Hepatic stellate cell (primary cell): Measurements from ENCODE around the gene CCDC154.
"Not testable (repeated sequence)": the region's sequence is repeated elsewhere in the genome, so short reads cannot be mapped to it uniquely, and the experiment has no call there.

Experiments used
- DNase-seq: peaks from one replicate; pipeline ENCODE4 v3.0.0; 2011; ENCODE audit warnings: low spot score

Gene CCDC154

DNA sequence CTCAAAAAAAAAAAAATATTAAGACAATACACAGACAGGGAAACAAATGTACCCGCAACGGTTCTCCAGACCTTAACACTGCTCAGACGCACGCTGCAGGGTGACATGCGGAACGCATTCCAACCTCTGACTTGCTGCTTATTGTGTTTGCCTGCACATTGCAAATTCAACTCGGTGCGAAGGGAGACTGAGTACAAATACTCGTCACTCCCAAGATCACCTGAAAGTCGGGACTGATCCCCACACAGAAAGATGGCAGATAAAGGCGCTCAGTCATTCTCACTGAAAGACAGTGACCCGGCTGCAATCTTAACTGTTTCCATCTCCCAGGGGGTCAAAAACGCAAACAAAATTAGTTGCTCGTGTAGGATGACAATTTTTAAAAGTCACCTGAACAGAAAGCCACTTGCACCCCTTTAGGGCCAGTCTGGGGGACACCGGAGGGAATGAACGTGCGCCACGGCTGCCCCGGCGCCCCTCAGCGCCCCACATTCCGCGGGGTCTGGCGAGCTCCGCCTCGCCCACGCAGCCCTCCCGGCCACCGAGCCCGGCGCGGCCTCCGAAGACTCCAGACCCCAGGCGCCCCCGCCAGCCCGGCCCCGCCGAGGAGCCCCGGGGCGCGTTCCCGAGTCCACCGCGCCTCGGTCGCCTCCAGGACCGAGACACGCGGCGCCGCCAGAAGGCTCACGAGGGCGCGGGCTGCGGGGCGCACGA is 29.9 kb upstream of the CCDC154 start:
- DNase-seq, result peak; percentile 35

DNA sequence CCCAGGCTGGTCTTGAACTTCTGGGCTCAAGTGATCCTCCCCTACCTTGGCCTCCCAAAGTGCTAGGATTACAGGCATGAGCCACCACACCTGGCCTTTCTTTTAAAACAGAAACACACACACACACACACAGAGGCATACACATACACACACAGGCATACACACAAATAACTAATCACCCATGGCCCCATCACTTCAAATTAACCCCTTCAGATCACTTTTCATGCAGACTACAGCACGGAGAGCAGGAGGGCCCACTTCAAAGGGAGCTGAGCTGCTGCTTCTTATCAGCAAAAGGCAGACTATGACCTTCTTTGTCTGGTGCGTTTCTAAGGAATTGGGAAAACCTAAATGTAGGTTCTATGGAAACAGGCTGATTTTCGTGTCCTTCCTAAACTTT is 28.6 kb upstream of the CCDC154 start:
- DNase-seq, result no peak

DNA sequence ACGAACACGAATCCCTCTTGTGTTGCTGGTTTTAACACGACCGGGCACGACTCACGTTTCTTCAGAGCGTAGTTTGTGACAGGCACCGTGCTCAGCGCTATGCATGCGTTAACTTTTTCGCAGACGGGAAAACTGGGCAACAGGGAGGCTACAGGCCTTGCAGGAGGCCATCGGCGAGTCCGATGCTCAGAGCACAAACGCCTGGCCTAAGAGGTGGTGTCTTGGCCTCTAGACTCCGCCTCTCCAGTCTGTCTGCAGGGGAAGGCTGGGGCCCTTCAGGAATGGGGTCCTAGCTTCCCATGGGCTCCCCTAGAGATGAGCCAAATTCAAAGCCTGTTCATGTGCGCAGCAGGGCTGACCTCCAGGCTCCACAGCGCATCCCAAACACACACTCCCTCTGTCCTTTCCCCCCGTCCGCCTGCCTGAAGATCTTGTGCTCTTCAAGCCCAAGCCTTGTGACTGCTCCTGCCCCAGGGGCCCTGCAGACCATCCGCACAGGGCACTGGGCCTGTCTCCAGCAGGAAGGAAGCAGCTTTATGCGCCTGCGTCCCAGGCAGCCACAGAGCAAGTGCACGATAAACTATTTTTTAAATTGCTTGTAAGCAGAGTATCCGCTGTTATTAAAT is 27.3 kb upstream of the CCDC154 start:
- DNase-seq, result no peak

DNA sequence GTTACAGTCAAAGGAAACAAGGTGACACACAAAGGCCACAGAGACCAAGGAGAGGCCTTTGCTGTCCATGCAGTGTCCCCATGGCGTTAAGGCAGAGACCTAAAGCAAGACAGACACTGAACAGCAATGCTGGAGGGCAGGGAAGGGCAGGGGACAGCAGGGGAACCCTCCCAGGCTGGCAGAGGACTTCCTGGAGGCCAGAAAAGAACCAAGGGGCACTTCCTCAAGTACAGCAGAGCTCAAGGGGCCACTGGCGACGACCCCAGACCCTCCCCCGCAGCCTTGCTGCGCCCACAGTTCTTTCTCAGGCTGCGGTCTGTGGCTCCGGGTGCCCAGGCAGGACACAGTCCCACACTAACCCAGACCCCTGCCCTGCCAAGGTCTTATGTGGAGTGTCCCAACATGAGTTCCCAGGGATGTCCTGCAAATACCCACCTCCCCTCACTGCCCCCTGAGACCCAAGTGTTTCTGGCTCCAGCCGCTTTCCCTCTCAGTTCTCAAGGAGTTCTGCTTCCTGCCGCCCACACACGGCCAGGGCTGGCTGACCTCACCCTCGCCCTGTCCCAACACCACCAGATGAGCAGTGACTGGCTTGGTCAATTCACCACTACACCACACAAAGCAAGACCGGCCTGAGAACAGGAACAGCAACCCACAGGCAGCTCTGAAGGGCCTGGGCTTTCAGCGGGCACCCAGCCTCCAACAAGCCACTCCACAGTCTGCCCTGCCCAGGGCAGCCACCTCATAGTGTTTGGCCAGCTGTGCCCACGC is 26.3 kb upstream of the CCDC154 start:
- DNase-seq, result peak; percentile 48

DNA sequence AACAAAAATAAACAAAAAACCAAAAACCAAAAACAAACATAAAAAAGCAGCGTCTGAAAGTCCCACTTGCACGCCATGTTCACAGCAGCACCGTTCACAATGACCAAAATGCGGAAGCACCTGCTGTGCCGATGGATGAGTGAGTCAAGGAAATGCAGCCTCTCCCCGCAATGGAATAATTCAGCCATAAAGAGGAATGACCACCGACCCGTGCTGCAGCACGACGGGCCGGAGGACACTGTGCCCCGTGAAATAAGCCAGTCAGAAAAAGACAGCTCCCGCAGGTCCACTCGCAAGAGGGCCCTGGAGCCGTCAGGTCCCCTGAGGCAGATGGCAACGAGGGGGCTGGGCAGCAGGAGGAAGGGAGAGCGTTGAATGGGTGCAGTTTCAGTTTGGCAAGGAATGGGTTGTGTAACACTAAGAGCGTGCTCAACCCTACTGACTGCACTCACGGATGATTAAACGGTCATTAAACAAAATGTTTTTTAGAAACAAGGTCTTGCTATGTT is 25.4 kb upstream of the CCDC154 start:
- no peak for DNase-seq

DNA sequence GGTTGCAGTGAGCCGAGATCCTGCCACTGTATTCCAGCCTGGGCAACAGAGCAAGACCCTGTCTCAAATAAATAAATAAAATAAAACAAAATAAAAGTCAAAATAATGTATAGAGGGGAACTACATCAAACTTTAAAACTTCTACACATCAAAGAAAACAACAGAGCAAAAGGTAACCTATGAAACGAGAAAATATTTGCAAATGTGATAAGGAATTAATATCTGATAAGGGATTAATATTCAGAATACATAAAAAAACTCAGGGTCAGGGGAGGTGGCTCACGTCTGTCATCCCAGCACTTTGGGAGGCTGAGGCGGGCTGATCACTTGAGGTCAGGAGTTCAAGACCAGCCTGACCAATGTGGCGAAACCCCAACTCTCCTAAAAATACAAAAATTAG is 24.8 kb upstream of the CCDC154 start:
- DNase-seq, result not testable (repeated sequence)

DNA sequence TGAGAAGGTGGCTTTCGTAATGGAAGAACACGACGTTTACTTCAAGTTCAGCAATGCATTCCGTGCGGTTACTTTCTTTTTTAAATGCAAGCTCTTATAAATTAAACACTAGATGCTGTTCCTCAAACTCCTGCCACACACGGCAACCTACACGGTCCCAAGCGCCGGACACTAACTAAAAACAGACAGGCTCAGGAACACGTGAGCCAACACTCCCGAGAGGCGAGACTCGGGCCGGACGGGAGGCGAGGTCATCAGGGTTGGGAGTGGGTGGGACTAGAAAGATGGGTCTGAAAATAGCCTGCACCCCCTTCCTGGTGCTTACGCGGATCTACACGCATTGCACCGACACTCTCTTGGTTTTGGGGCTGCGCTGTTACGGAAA is 24.1 kb upstream of the CCDC154 start:
- no peak for DNase-seq

DNA sequence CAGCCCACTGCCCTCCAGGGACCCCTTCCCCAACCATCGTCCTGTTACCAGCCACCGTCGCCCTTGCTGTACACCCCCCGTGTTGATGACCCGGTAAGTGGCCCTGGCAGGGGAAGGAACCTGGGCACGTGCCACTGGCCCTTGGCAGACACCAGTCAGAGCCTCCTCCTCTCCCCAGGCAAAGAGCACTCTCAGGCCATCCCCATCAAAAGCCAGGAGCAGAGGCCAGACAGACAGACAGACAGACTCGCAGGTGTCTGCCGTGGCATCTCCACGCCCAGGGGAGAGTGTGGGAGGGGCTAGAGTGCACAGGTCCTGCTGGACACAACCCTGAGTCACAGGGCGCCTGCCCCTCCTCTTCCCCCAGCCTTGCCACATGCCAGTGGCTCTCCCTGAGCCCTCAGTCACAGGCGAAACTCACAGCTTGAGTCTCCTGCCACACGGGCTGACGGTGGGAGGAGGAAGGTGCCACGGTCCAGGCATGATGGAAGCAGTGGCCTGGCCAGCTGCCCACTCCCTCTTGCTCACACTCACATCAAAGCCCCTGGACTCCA is 22.7 kb upstream of the CCDC154 start:
- DNase-seq, result no peak

DNA sequence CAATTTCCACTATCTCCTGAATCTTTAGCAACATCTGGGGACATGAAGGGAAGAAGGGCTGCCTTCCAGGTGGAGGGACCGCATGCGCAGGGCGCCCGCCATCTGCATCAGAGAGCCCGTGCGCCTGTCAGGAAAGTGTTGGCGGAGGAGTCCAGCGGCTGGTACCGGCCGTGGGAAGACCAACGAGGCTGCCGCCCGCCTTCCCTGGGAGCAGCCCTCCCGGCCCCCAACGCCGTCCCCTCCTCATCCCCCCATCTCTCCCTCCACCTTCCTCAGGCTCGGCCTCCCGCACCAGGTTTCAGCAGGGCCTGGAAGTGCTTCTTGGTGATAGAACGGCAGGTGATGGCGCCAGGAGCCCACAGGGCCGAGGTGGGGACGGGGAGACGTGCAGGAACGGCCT is 21.7 kb upstream of the CCDC154 start:
- no peak for DNase-seq

DNA sequence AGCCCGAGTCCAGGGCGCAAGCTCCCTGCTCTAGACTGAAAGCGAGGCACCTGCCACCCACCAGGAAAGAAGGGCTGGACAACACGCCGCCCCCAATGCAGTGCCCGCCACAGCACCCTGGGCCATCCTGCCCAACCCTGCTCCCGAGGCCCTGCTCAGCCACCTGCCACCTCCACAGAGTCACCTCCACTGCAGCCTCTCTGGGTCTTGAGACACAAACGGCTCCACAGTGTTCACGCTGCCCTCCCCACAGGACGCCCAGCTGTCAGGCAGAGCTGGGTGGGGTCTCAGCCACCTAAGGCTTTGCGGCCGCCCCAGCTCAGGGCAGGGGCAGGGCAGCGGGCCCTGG is 21.2 kb upstream of the CCDC154 start:
- DNase-seq, result no peak

DNA sequence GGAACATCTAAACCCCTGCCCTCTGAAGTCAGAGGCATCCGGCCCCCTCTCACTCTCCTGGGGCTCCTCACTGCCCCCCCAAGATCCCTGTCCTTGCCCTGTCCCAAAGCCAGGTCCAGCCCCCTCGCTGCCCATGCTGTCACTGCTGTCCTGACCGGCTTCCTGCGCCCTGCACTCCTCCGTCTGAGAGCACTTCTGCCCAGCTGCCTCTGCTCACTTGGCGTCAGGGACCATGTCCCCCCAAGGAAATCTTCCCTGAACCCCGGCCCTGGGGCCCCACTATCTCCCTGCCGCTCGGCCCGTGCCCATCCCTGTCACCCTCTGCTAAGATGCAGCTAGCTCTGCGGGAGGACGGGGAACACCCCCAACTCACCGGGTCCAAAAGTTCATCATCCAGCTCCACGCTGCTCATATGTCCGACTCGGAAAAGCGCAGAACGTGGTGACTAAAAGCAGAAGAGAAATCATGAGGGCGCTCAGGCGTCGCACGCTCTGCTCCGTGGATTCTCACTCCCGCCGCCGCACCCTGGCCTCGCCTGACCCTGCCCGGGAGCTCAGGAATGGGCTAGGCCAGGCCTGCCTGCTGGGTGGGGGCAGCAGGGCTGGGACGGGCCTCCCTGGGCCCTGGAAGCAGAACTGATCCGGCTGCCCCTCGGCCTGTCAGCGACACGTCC is 20.7 kb upstream of the CCDC154 start:
- no peak for DNase-seq

DNA sequence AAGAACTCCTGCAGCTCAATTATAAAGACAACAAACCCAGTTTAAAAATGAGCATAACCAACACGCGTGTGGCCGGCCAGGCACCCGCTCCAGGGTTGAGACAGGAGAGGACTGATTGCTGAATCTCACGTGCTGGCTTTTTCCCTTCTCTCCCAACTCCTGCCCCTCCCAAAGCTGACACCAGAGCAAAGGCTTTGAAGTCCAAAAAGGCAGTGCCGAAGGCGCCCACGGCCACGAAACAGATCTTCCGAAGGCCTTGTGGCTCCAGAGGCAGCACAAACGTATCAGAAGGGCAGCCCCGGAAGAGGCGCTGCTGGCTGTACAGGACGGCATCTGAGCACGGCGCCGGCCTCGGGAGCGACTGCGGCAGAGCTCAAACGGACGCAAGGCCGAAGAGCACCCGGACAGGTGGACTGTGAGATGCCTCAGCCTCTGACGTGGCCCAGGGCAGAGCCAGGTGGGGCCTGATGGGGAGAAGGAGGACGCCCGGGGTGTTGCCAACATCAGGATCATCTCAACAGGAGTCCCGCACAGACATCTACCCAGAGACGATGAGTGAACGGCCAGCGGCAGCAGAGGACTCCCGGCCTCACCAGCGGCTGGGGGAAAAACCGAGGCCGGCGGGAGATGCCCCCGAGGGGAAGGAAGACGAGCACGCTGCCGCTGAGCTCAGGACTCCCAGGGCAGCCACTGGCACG is 20.0 kb upstream of the CCDC154 start:
- no peak for DNase-seq

DNA sequence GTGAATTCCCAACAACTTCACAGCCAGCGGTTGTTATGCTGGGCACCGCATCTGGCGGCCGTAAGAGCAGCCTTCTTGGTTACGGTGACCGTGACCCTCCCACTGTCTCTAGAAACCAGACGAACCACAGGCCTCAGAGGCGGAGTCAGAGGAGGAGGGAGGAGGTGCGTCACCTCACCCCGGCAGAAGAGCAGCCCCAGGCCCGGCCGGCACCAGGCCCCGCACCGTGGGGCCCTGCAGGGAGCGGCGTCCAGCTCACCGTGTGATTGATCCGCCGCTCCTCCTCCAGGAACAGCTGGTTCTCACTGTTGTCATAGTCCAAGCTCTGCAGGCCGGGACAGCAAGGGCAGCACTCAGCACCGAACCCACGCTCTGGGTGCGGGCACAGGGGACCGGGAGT is 16.8 kb upstream of the CCDC154 start:
- DNase-seq, result no peak

DNA sequence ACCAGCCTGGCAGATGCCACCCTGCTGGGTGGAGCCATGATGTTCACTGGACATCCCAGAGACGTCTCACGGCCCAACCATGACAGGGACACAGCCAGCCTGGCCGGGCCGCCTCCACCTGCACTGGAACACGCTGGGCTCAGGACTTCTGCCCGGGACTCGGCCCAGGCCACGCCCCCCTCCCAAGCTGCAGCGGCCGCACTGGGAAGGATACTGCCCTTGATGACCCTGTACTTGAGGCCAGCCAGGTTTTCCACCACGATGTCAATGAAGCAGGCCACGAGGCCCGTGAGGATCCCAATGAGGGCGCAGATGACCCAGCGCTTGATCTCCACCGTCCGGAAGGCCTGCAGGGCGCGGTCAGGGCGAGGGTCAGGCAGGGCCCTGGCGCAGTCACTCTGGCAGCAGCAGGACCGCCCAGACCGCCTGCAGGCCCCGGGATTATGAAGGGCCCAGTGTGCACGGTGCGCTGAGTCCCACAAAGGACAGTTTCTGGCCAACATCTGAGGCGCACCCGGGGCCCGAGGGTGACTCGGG is 16.3 kb upstream of the CCDC154 start:
- no peak for DNase-seq

DNA sequence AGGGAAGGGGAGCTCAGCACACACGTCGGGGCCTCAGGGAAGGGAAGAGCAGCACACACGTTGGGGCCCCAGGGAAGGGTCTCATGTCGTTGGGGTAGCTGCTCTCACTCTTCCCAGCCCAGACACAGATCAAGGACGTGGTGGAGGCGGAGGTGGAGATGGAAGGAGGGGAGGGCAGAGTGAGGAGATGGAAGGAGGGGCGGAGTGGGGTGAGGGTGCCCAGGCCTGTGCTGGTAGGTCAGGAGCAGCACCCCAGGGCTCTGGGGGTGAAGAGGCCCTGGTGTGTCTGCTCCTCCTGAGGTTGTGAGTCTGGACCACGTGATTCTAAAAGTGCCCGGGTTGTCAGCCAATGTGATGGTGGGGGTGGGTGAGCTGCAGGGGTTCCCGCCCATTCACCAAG is 15.6 kb upstream of the CCDC154 start:
- no peak for DNase-seq

DNA sequence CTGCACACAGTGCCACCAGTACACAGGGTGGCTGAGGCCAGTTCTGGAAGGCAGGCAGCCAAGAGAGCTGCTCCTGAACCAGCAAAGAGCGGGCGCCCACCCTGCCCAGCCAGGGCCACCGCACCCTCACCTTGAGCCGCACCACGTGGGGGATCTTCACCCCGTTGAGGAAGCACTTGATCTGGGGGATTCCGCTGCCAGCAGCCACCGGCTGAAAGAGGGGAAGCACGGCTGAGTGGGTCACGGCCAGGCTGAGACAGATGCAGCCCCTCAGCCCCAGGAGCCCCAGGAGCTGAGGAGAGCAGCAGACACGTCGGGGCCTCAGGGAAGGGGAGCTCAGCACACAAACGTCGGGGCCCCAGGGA is 14.6 kb upstream of the CCDC154 start:
- DNase-seq, result no peak

DNA sequence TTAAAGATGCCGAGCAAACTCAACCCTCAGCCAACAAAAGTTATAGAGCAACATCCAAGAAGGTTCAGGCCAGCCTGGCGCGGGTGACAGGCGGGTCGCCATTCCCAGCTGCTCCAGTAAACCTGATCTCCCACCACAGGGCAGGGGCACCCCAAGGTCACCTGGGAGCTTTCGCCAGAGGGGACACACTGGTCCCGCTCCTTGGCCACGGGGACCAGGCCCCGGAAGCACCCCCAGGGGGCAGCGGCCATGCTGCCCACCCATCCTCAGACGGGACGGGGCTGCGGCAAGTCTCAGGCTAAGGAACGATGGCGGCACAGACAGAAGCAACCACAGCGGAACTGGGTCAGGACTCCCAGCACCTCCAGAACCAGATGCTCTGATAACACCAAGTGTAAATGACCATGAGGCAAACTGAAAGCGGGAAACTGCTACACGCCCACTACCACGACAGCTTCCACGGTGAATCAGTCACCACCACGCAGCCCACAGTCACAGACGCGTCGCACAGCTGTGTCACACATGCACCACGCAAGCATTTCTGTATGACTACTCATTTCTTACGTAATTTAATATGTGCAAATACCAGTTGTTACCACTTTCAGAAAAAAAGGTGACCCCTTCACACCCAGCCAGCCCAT is 14.1 kb upstream of the CCDC154 start:
- DNase-seq, result no peak

DNA sequence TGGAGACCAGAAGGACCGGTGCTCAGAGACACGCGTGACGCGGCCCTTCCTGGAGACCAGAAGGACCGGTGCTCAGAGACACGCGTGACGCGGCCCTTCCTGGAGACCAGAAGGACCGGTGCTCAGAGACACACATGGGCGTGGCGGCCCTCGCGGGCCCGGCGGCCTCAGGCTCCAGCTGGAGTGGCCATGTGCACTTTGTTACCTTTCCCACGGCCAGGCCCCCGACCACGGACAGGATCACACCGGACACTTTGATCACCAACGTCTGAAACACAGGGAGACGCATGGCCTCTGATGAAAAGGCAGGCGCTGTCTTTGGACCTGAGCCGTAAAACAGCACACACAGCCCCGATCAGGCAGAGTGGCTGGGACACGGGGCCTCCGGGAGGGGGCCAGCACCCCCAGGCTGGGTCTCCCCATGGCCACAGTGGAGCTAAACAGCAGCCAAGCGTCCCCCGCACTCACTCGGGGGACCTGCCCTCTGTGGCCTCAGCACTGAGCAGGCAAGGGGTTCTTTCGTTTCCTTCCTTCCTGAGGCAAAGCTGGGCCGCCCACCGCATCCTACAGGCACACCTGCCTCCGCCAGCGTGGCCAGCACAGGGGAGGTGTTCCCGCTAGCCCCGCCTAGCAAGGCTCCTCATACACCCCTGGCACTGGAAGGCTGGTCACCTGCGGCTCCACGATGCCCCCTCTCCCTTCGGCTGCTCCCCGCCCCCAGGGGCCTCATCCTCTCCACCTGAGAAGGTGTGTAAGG is 13.3 kb upstream of the CCDC154 start:
- DNase-seq, result no peak

DNA sequence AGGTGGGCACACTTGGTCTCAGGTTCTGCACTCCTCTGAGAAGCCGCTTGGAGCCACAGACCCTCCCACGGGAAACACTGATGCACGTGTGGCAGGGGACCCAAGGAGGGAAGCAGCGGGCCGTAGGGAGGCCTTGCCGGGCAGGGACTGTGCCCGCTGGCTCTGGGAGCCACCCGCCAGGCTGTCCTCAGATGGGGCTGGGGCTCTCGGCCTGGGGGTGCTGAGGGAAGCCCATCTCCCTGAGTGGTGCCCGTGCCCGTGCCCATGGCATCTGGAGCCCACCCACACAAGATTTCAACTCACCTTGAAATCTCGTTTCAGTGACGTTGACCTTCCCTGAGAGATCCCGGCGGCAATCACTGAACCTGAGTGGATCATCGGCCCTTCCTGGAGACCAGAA is 12.6 kb upstream of the CCDC154 start:
- no peak for DNase-seq
